ENCODE measurements around the gene TTLL11. TPM values are rescaled to one million over a fixed set of nuclear protein-coding genes. Genes with fewer than 3 reads are reported as not detected.
A peak's percentile ranks its signal among the peaks of the same experiment; 100 is the strongest.

The TTLL11 gene
- total RNA-seq, 1 experiment from 2014 or later = 7.0 TPM

DNA sequence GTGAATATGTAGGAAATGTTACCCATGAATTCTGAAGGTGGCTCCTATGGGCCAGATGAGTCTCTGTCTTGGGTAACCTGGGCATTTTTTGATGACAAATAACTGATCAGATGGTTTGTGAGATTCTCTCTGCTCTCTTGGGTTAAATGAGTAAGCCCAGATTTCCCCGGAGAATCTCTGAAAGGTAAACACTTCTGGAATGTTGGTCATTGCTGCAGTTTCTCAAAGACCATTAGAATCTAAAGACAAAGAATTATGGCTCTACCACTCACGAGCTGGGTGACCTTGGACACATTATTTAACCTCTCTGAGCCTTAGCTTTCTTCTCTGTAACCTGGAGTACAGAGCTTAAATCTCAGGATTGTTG is 250.5 kb downstream of the TTLL11 start:
- Histone ChIP-seq H3K9me2 (replicated peaks; ENCODE audit: low read length) (no peaks in the 10 kb centered on the region), H3K4me3 (ENCODE audit: low read length) (no peak overlapping the region), H3K36me3 (ENCODE audit: low read depth, low read length) (no peaks in the 10 kb centered on the region), H3K27ac (ENCODE audit: low read length) (no peak overlapping the region), H3F3A (ENCODE audit: low read length, unreplicated experiment) (no peaks in the 10 kb centered on the region), H3K4me1 (ENCODE audit: insufficient read depth, low read length) (peaks cover 6% of the 10 kb centered on the region; the same call in 1 of the 2 replicates), H3K4me2 (ENCODE audit: low read length) (peak overlapping the region; percentile 26; the same call in 1 of the 2 replicates), H2AFZ (ENCODE audit: low read length) (no peak overlapping the region), H3K79me2 (ENCODE audit: low read length) (no peaks in the 10 kb centered on the region), H3K9me3 (ENCODE audit: low read length) (no peaks in the 10 kb centered on the region), H3K9ac (ENCODE audit: low read length) (no peak overlapping the region), H4K20me1 (ENCODE audit: low read length) (no peaks in the 10 kb centered on the region), H3K27me3 (ENCODE audit: low read length) (no peaks in the 10 kb centered on the region)
- BruUV-seq (replicated peaks) = no TSS peak
- ChIA-PET CTCF (no interaction called here), POLR2A (ENCODE audit: unreplicated experiment) (no interaction called here)
- no peak for TF ChIP-seq EZH2phosphoT487 (IDR thresholded peaks at IDR 0.05; ENCODE audit: borderline replicate concordance, low read length)
- no peak for TF ChIP-seq CTCF (conservative IDR thresholded peaks at IDR 0.05; ENCODE audit: low read depth, low read length)
- no peak for TF ChIP-seq EZH2 (IDR thresholded peaks at IDR 0.05; ENCODE audit: low read length, unreplicated experiment)
- intact Hi-C loops (cut with micrococcal nuclease) = no loop called here
- DNase-seq (peak; percentile 60), ATAC-seq (no peak)

DNA sequence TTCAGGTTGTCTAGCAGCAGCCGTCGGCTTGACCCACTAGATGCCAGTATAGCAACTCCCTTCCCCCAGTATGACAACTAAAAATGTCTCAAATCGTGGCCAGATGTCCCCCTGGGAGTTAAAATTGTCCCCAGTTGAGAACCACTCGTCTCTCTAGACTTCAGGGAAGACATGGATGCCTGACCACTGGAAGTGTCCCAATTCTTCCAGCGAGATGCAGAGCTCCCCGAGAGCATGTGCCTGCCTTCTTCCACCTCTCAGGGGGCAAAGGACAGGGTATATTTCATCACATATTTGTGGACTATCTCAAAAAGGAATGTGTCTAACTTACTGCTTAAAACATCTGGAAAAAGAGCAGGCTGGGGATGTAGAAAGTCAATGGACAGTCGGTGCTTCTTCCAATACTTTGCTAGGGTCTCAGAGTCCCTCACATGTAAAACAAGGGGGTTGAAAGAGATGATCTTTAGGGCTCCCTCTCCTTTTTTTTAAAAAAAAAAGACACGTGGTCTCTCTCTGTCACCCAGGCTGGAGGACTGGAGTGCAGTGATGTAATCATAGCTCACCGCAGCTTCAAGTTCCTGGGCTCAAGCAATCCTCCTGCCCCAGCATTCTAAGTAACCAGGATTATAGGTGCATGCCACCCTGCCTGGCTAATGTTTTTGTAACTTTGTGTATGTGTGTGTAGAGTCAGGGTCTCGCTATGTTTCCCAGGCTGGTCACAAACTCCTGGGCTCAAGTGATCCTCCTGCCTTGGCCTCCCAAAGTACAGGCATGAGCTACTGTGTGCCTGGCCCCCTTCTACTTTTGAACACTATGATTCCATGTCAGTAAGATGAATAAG is 251.1 kb downstream of the TTLL11 start:
- Histone ChIP-seq H3K9me2 (replicated peaks; ENCODE audit: low read length) (no peaks in the 10 kb centered on the region), H3K27me3 (ENCODE audit: low read length) (no peaks in the 10 kb centered on the region), H3K4me2 (ENCODE audit: low read length) (no peak overlapping the region), H3K4me3 (ENCODE audit: low read length) (no peak overlapping the region), H3K36me3 (ENCODE audit: low read depth, low read length) (no peaks in the 10 kb centered on the region), H3K27ac (ENCODE audit: low read length) (no peak overlapping the region), H3K79me2 (ENCODE audit: low read length) (no peaks in the 10 kb centered on the region), H3K4me1 (ENCODE audit: insufficient read depth, low read length) (peaks cover 6% of the 10 kb centered on the region; the same call in 1 of the 2 replicates), H3F3A (ENCODE audit: low read length, unreplicated experiment) (no peaks in the 10 kb centered on the region), H3K9ac (ENCODE audit: low read length) (no peak overlapping the region), H4K20me1 (ENCODE audit: low read length) (no peaks in the 10 kb centered on the region), H2AFZ (ENCODE audit: low read length) (no peak overlapping the region), H3K9me3 (ENCODE audit: low read length) (no peaks in the 10 kb centered on the region)
- BruUV-seq (replicated peaks) = no TSS peak
- intact Hi-C loops (cut with micrococcal nuclease) = no loop called here
- ATAC-seq (no peak), DNase-seq (no peak)
- POLR2A ChIA-PET (ENCODE audit: unreplicated experiment) = no interaction called here
- CTCF ChIA-PET = no interaction called here
- TF ChIP-seq EZH2 (IDR thresholded peaks at IDR 0.05; ENCODE audit: low read length, unreplicated experiment) (no peak), EZH2phosphoT487 (IDR thresholded peaks at IDR 0.05; ENCODE audit: borderline replicate concordance, low read length) (no peak), CTCF (conservative IDR thresholded peaks at IDR 0.05; ENCODE audit: low read depth, low read length) (no peak)
